Myocyte (in vitro differentiated cells): ENCODE results near the gene CCT3. TPM values are rescaled to one million over a fixed set of nuclear protein-coding genes. Genes with fewer than 3 reads are reported as not detected.
"Not testable (repeated sequence)": the region's sequence is repeated elsewhere in the genome, so short reads cannot be mapped to it uniquely, and the experiment has no call there.

Experiments used
- DNase-seq: peaks from one replicate; pipeline ENCODE4 v3.0.0-alpha.2; 2012; ENCODE audit warnings: low read depth
- total RNA-seq: library from RNA; depleted of rRNA; stranded (reverse); fragments of >200 nt; gene quantifications from 2 replicates; pipeline ENCODE4 v1.2.3, GENCODE V29; 2014

The CCT3 gene
- total RNA-seq, 1 donor from 2014 or later = 331 TPM

GRCh38 chr1:156368889-156369684 lies 31.0 kb upstream of the CCT3 start, which contains the start of gene RHBG:
RHBG (plus strand) TSS chr1:156369211; CDS start chr1:156369250, 39 bp downstream.
- DNase-seq = peak; percentile 24

DNA sequence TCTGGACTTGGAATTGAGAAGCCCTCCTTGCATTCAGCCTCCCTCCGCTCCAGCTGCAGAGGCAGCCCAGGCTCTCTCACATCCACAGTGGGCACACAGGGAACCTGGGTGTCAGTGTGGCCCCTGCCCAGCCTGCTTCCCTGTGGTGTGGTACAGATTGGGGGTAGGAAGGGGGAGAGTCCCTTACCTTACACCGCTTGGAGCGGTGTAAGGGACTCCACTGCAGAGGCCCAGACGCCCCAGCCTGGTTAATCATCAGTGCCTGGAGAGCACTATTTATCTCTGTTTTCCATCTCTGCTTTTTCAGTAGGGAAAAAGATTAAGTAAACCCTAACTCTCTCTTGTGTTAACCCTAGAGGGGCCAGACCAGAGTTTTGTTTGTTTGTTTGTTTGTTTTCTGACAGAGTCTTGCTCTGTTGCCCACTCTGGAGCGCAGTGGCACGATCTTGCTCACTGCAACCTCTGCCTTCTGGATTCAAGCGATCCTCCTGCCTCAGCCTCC lies 30.1 kb upstream of the CCT3 start:
- DNase-seq = no peak

GRCh38 chr1:156367383-156368156 lies 29.5 kb upstream of the CCT3 start:
- no peak for DNase-seq

DNA sequence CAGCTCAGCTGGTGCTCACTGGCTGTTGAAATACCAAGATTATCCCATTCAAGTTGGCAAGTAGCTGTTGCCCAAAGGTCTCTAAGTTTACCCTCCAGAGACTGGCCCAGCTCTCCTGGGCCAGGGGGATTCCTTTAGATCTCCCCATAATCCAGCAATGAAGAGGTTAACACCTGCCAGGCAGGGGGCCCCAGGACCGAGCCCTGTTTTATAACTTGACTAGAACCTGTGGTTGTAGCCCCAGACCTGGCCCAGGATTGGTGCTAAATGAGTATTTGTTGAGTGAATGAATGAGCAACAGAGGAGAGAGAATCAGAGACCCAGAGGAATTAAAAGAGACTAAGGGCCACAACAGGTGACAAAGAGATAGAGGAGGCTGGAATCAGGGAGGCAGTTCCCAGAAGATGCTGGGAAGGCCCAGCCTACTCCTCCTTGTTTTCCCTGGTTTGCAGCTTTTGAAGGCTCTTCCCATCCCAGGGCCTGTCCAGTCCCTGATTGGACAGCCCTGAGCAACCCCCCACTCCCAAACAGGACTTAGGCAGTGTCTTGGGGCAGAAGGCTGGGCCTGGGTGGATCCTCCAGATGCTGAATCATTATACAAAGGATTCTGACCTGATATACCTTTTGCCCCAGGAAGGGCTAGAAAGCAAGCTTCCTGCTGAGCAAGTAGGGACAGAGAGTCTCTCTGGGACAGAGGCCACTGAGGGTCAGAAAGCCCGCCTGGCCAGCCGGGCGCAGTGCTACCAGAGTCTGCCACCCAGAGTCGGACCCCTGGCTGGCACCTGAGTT lies 28.5 kb upstream of the CCT3 start:
- DNase-seq = no peak

DNA sequence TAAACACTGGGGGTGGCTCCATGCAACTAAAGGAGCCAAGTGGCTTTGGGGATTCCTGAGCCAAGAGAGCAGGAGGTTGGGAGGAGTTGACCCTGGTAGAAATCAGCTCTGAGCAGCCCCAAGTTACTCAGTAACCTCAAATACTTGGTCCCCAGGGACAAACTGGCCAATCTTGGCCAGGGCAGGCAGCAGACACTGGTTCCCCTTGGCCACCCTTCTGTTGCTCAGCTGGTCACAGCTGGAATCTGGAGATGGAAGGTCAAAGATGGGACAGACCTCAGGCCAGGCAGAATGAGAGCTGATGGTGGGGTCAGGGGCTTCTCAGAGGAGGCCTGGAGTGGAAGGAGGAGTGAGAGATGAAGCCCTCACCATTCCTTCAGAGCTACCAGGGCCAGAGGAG lies 27.7 kb upstream of the CCT3 start:
- no peak for DNase-seq

DNA sequence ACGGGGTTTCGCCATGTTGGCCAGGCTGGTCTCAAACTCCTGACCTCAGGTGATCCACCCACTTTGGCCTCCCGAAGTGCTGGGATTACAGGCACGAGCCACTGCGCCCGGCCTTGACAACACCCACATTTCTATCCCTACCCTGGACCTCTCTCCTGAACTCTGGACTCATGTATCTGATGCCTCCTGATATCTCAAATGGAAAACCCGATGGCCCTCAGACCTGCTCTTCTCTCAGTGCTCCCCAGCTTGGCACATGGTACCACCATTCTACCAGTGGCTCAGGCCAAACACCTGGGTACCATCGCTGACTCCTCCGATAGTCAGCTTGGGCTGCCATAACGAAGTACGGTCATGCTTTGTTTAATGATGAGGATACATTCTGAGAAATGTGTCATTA lies 22.4 kb upstream of the CCT3 start:
- no peak for DNase-seq

DNA sequence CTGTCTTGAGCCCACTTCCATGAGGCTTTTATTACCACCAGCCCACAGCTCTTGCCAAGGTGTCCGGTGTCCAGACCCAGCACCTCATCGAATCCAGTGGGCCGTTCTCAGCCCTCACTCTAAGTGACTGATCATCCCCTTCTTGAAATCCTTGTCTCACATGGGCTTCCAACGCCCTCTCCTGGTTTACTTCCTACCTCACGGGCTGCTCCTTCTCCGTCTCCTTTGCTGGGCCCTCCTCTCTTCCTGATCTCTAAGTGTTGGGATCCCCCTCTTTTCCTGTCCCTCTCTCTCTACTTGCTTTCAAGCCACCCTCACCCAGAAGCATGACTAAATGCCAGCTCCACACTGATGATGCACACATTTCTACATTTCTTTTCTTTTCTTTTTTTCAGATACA lies 21.9 kb upstream of the CCT3 start:
- peak; percentile 46 for DNase-seq

DNA sequence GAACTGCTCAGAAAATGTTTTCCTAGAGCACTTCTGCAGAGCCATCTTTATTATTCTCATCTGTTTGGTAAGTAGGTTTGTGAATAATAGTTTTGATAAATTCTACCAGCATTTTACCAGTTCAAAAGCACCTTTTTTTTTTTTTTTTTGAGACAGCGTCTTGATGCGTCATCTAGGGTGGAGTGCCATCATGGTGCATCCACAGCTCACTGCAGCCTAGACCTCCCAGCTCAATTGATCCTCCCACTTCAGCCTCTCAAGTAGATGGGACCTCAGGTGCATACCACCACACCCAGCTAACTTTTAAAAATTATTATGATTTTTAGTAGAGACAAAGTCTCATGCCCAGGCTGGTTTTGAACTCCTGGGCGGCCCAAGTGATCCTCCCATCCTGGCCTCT lies 21.2 kb upstream of the CCT3 start:
- no peak for DNase-seq

- no peak for DNase-seq
Observed at GRCh38 chr1:156358641-156359040, 20.5 kb upstream of the CCT3 start.

- DNase-seq = no peak
Observed at GRCh38 chr1:156357977-156358376, 19.9 kb upstream of the CCT3 start.

GRCh38 chr1:156356875-156357534 lies 18.9 kb upstream of the CCT3 start:
- DNase-seq = peak; percentile 9

- DNase-seq = no peak
Observed at GRCh38 chr1:156356262-156356874, 18.3 kb upstream of the CCT3 start.

GRCh38 chr1:156352481-156352880 lies 14.4 kb upstream of the CCT3 start:
- DNase-seq = peak; percentile 17

DNA sequence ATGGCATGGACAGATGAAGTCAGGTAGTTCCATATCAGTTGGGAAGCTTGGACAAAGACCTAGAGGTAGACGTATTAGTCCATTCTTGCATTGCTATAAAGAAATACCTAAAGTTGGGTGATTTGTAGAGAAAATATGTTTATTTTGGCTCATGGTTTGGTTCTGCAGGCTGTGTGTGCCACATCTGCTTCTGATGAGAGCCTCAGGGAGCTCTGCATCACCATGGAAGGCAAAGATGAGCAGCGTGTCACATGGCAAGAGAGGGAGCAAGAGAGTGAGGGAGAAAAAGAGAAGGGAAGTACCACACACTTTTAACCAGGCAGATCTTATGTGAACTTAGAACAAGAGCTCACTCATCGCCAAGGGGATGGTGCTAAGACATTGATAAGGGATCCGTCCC lies 9.2 kb upstream of the CCT3 start:
- no peak for DNase-seq

GRCh38 chr1:156346636-156347035 lies 8.5 kb upstream of the CCT3 start:
- peak; percentile 77 for DNase-seq

DNA sequence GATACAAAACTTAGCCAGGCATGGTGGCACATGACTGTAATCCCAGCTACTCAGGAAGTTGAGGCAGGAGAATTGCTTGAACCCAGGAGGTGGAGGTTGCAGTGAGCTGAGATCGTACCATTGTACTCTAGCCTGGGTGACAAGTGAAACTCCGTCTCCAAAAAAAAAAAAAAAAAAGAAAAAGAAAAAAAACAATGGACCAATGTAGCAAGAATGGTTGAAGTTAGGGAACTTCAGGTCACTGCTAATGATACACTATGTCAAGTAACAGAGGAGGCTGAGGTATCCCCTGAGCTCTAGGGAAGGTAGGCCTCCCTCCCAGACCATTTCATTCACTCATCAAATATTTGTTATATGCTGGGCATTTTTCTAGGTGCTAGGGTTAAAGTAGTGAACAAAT lies 7.9 kb upstream of the CCT3 start:
- not testable (repeated sequence) for DNase-seq

GRCh38 chr1:156344409-156344808 lies 6.3 kb upstream of the CCT3 start:
- DNase-seq = peak; percentile 6

GRCh38 chr1:156342166-156342955 lies 4.3 kb upstream of the CCT3 start:
- peak; percentile 10 for DNase-seq

GRCh38 chr1:156337888-156338179 lies 258 bp downstream of the CCT3 start:
- DNase-seq = no peak
